GM23338 (cell line): Measurements from ENCODE around the gene ADSL. TPM values are rescaled to one million over a fixed set of nuclear protein-coding genes. Genes with fewer than 3 reads are reported as not detected.

Experiments used
- ATAC-seq: fragments of 200-7000 bp; cut with Tn5 transposase; 3 replicates; pipeline ENCODE4 v1.9.1; 2020
- DNase-seq: peaks from one replicate; pipeline ENCODE4 v3.0.0-alpha.2; 2015; ENCODE audit warnings: low spot score
- H2AFZ ChIP-seq: fragments of 200-600 bp; sonication (generic); 2 replicates; pipeline ENCODE4 v1.8.0; 2016; ENCODE audit warnings: antibody characterized with exemption, mild to moderate bottlenecking, moderate library complexity
- H3F3A ChIP-seq: fragments of 200-600 bp; sonication (generic); replicated peaks from 2 replicates; pipeline ENCODE4 v1.8.0; 2017; ENCODE audit warnings: antibody characterized with exemption, mixed run types, low read depth
- H3K27ac ChIP-seq: fragments of 200-600 bp; sonication (generic); 2 replicates; pipeline ENCODE4 v1.6.1; 2016; ENCODE audit warnings: low read depth
- H3K27me3 ChIP-seq: fragments of 200-600 bp; sonication (generic); 2 replicates; pipeline ENCODE4 v1.8.0; 2016; ENCODE audit warnings: mild to moderate bottlenecking, mixed run types, moderate library complexity; ENCODE audit not compliant: insufficient read depth
- H3K36me3 ChIP-seq: fragments of 200-600 bp; sonication (generic); 2 replicates; pipeline ENCODE4 v1.8.0; 2016; ENCODE audit warnings: mild to moderate bottlenecking; ENCODE audit not compliant: insufficient read depth
- H3K4me1 ChIP-seq: fragments of 200-600 bp; sonication (generic); 2 replicates; pipeline ENCODE4 v1.8.0; 2016; ENCODE audit warnings: mild to moderate bottlenecking, moderate library complexity; ENCODE audit not compliant: insufficient read depth
- H3K4me2 ChIP-seq: fragments of 200-600 bp; sonication (generic); 2 replicates; pipeline ENCODE4 v1.7.1; 2017; ENCODE audit warnings: mixed run types
- H3K4me3 ChIP-seq: fragments of 200-600 bp; sonication (generic); 2 replicates; pipeline ENCODE4 v1.6.1; 2016; ENCODE audit warnings: mixed run types
- H3K79me2 ChIP-seq: fragments of 200-600 bp; sonication (generic); replicated peaks from 2 replicates; pipeline ENCODE4 v1.8.0; 2017; ENCODE audit warnings: mild to moderate bottlenecking; ENCODE audit not compliant: insufficient read depth
- H3K9me2 ChIP-seq: fragments of 200-600 bp; sonication (generic); 2 replicates; pipeline ENCODE4 v1.8.0; 2017; ENCODE audit not compliant: insufficient read depth
- H4K20me1 ChIP-seq: fragments of 200-600 bp; sonication (generic); replicated peaks from 2 replicates; pipeline ENCODE4 v1.8.0; 2017; ENCODE audit warnings: mild to moderate bottlenecking; ENCODE audit not compliant: insufficient read depth
- H3K27ac Mint-ChIP-seq: 2 replicates; pipeline ENCODE4 v1.8.0; 2020; ENCODE audit warnings: inconsistent platforms, mild to moderate bottlenecking, moderate library complexity, mixed read lengths
- H3K27me3 Mint-ChIP-seq: 3 replicates; pipeline ENCODE4 v1.8.0; 2022; ENCODE audit warnings: low read depth, mild to moderate bottlenecking, moderate library complexity, mixed read lengths, inconsistent platforms; ENCODE audit not compliant: insufficient read depth, poor library complexity
- H3K36me3 Mint-ChIP-seq: 3 replicates; pipeline ENCODE4 v1.8.0; 2021; ENCODE audit warnings: low read depth, mild to moderate bottlenecking, inconsistent platforms, moderate library complexity, mixed read lengths
- H3K4me1 Mint-ChIP-seq: 3 replicates; pipeline ENCODE4 v1.8.0; 2020; ENCODE audit warnings: mild to moderate bottlenecking, inconsistent platforms, mixed read lengths
- H3K4me3 Mint-ChIP-seq: 3 replicates; pipeline ENCODE4 v1.8.0; 2021; ENCODE audit warnings: moderate library complexity, mild to moderate bottlenecking, inconsistent platforms, mixed read lengths
- H3K9me3 Mint-ChIP-seq: 3 replicates; pipeline ENCODE4 v1.8.0; 2020; ENCODE audit warnings: moderate library complexity, mild to moderate bottlenecking, inconsistent platforms, mixed read lengths
- CREB1 ChIP-seq: fragments of 250-450 bp; sonication (Bioruptor Pico); IDR thresholded peaks from 2 replicates; pipeline ENCODE4 v1.5.0; 2020; ENCODE audit warnings: low read depth, mild to moderate bottlenecking, moderate library complexity
- EZH2 ChIP-seq: fragments of 200-600 bp; sonication (generic); IDR thresholded peaks from one replicate; pipeline ENCODE4 v1.8.0; 2017; ENCODE audit warnings: antibody characterized with exemption, mild to moderate bottlenecking, low read depth; ENCODE audit not compliant: unreplicated experiment
- EZH2phosphoT487 ChIP-seq: fragments of 200-600 bp; sonication (generic); IDR thresholded peaks from one replicate; pipeline ENCODE4 v1.8.1; 2018; ENCODE audit warnings: antibody characterized with exemption; ENCODE audit not compliant: unreplicated experiment
- JUNB ChIP-seq: IDR thresholded peaks from one replicate; pipeline ENCODE4 v1.6.1; 2016; ENCODE audit warnings: antibody characterized with exemption; ENCODE audit not compliant: unreplicated experiment
- NANOG ChIP-seq: IDR thresholded peaks from 2 replicates; pipeline ENCODE4 v1.6.1; 2016; ENCODE audit warnings: antibody characterized with exemption, borderline replicate concordance
- POLR2AphosphoS5 ChIP-seq: IDR thresholded peaks from 2 replicates; pipeline ENCODE4 v1.6.1; 2016; ENCODE audit warnings: antibody characterized with exemption, low read depth
- ZNF114 ChIP-seq: fragments of 250-450 bp; sonication (Bioruptor Pico); IDR thresholded peaks from 2 replicates; pipeline ENCODE4 v1.5.0; 2020; ENCODE audit warnings: mild to moderate bottlenecking, moderate library complexity
- ZNF331 ChIP-seq: fragments of 250-450 bp; sonication (Bioruptor Pico); IDR thresholded peaks from 2 replicates; pipeline ENCODE4 v1.5.0; 2020; ENCODE audit warnings: low read depth, mild to moderate bottlenecking, moderate library complexity
- polyA plus RNA-seq: library from polyadenylated mRNA; unstranded; fragments of >200 nt; fragmentation: Nextera tagmentation; extraction: Ambion mirVana; gene quantifications from 2 replicates; pipeline ENCODE4 v1.2.1, GENCODE V29; 2016
- total RNA-seq: library from RNA; depleted of rRNA; stranded (reverse); fragments of >200 nt; shearing (Covaris generic); gene quantifications from 2 replicates; pipeline ENCODE4 v1.2.3, GENCODE V29; 2014
- TF ChIP-seq, protein P1 (sequence below): fragments of 250-450 bp; sonication (Bioruptor Pico); IDR thresholded peaks from 2 replicates; pipeline ENCODE4 v1.5.0; 2020; ENCODE audit warnings: mild to moderate bottlenecking, moderate library complexity

The ADSL gene
- total and polyA plus RNA-seq, 2 experiments from 2014 or later = 120 to 232 TPM

DNA sequence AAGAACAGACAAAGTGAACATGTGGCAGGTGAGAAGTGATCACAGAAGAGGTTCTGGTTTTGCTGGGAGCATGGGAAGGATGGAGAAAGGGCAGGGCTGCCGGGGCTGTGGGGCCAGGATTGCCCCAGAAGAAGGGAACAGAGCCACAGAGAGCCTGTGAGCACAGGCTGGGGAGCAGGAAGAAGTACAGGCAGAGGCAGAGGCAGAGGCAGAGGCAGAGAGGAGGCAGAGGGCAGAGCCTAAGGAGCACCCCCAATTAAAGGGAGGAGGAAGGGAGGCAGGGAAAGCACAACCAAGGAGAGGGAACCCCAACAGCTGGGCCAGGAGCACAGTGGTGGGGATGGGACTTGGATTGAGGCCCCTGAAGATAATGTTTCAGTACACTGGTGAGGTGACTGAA is 75.6 kb downstream of the ADSL start (continued):
- TF ChIP-seq, protein P1, sequence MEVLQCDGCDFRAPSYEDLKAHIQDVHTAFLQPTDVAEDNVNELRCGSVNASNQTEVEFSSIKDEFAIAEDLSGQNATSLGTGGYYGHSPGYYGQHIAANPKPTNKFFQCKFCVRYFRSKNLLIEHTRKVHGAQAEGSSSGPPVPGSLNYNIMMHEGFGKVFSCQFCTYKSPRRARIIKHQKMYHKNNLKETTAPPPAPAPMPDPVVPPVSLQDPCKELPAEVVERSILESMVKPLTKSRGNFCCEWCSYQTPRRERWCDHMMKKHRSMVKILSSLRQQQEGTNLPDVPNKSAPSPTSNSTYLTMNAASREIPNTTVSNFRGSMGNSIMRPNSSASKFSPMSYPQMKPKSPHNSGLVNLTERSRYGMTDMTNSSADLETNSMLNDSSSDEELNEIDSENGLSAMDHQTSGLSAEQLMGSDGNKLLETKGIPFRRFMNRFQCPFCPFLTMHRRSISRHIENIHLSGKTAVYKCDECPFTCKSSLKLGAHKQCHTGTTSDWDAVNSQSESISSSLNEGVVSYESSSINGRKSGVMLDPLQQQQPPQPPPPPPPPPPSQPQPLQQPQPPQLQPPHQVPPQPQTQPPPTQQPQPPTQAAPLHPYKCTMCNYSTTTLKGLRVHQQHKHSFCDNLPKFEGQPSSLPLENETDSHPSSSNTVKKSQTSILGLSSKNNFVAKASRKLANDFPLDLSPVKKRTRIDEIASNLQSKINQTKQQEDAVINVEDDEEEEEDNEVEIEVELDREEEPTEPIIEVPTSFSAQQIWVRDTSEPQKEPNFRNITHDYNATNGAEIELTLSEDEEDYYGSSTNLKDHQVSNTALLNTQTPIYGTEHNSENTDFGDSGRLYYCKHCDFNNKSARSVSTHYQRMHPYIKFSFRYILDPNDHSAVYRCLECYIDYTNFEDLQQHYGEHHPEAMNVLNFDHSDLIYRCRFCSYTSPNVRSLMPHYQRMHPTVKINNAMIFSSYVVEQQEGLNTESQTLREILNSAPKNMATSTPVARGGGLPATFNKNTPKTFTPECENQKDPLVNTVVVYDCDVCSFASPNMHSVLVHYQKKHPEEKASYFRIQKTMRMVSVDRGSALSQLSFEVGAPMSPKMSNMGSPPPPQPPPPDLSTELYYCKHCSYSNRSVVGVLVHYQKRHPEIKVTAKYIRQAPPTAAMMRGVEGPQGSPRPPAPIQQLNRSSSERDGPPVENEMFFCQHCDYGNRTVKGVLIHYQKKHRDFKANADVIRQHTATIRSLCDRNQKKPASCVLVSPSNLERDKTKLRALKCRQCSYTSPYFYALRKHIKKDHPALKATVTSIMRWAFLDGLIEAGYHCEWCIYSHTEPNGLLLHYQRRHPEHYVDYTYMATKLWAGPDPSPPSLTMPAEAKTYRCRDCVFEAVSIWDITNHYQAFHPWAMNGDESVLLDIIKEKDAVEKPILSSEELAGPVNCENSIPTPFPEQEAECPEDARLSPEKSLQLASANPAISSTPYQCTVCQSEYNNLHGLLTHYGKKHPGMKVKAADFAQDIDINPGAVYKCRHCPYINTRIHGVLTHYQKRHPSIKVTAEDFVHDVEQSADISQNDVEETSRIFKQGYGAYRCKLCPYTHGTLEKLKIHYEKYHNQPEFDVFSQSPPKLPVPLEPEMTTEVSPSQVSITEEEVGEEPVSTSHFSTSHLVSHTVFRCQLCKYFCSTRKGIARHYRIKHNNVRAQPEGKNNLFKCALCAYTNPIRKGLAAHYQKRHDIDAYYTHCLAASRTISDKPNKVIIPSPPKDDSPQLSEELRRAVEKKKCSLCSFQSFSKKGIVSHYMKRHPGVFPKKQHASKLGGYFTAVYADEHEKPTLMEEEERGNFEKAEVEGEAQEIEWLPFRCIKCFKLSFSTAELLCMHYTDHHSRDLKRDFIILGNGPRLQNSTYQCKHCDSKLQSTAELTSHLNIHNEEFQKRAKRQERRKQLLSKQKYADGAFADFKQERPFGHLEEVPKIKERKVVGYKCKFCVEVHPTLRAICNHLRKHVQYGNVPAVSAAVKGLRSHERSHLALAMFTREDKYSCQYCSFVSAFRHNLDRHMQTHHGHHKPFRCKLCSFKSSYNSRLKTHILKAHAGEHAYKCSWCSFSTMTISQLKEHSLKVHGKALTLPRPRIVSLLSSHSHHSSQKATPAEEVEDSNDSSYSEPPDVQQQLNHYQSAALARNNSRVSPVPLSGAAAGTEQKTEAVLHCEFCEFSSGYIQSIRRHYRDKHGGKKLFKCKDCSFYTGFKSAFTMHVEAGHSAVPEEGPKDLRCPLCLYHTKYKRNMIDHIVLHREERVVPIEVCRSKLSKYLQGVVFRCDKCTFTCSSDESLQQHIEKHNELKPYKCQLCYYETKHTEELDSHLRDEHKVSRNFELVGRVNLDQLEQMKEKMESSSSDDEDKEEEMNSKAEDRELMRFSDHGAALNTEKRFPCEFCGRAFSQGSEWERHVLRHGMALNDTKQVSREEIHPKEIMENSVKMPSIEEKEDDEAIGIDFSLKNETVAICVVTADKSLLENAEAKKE = no peak
- TF ChIP-seq NANOG = no peak

DNA sequence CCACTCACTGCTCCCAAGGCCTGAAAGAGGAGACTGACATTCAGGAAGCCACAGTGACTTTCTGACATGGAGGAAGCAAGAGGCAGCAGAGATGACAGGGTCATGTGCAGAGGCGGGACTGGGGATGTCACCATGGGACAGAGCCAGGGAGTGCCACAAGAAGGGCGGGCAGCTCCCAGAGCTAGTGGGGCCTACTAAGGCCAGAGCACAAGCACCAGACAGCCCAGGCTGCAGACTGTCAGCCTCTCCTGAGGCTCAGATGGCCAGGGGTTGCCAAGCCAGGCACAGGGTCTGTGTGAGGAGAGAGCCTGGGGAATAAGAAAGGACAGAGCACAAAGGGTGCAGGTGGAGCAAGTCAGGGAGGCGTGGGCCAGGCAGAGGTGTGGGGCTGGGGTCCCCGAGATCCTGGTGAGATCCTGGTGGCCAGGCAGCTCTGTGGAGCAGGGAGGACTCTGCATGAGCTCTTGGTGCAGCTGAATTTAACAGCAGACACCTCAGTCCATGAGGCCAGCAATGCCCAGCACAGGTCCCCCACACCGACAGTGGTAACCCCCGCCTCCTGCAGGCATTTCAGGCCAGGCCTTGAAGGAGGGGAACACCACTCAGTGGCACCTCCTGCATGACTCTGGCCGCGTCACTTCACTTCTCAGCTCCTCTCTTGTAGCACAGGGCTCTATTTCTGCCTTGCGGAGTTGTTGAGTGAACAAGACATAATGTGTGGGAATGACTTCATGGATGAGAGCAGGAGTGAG is 76.4 kb downstream of the ADSL start:
- H3K27me3 Mint-ChIP-seq = peaks cover 5% of the 10 kb centered on the region
- H3F3A ChIP-seq = no peaks in the 10 kb centered on the region
- H3K4me3 ChIP-seq = no peak overlapping the region
- no peak overlapping the region for H3K27ac Mint-ChIP-seq
- no peaks in the 10 kb centered on the region for H3K9me3 Mint-ChIP-seq
- H3K4me1 Mint-ChIP-seq = no peaks in the 10 kb centered on the region; the same call in 2 of the 3 replicates
- no peaks in the 10 kb centered on the region for H3K79me2 ChIP-seq
- H3K36me3 Mint-ChIP-seq = peaks cover 29% of the 10 kb centered on the region
- H3K9me2 ChIP-seq = no peaks in the 10 kb centered on the region
- H3K36me3 ChIP-seq = no peaks in the 10 kb centered on the region
- ATAC-seq (no peak), DNase-seq (no peak)
- no peak overlapping the region for H3K4me3 Mint-ChIP-seq
- H3K4me2 ChIP-seq = no peak overlapping the region
- H2AFZ ChIP-seq = no peak overlapping the region
- no peaks in the 10 kb centered on the region for H3K27me3 ChIP-seq
- no peaks in the 10 kb centered on the region for H3K4me1 ChIP-seq
- no peak overlapping the region for H3K27ac ChIP-seq
- 0 out of 2 replicates have a peak, but pooled peaks cover 4% of the 10 kb centered on the region for H4K20me1 ChIP-seq
- TF ChIP-seq ZNF114 (CRISPR knock-in tag) = no peak
- no peak for TF ChIP-seq POLR2AphosphoS5
- TF ChIP-seq CREB1 = no peak
- no peak for TF ChIP-seq ZNF331 (CRISPR knock-in tag)
- TF ChIP-seq, protein P1 = no peak
- TF ChIP-seq JUNB = no peak
- TF ChIP-seq EZH2 = no peak
- no peak for TF ChIP-seq EZH2phosphoT487
